22Rv1 (cell line): ENCODE results near the gene RTP2.

Experiments used
- H3K27ac ChIP-seq: fragments of 450-650 bp; 2 replicates; pipeline ENCODE4 v1.5.1; 2017
- CTCF ChIP-seq: fragments of 450-650 bp; IDR thresholded peaks from 2 replicates; pipeline ENCODE4 v1.5.1; 2017; ENCODE audit warnings: mild to moderate bottlenecking
- ZFX ChIP-seq: fragments of 450-650 bp; IDR thresholded peaks from 2 replicates; pipeline ENCODE4 v1.6.1; 2017; ENCODE audit warnings: antibody characterized with exemption, borderline replicate concordance

The RTP2 gene

GRCh38 chr3:187702507-187703033 is at the start of gene RTP2:
TSS of gene RTP2 (minus strand) at chr3:187702557. CDS start at chr3:187702128, 429 bp downstream.
- TF ChIP-seq ZFX = no peak
- TF ChIP-seq CTCF = no peak
- H3K27ac ChIP-seq = no peak within 1 kb of the TSS

GRCh38 chr3:187750513-187751123 is 48.3 kb upstream of the RTP2 start:
- peak overlapping the region; percentile 97 for H3K27ac ChIP-seq
- TF ChIP-seq CTCF = no peak
- TF ChIP-seq ZFX = no peak

- H3K27ac ChIP-seq = peak overlapping the region; percentile 97
- no peak for TF ChIP-seq CTCF
Measured at GRCh38 chr3:187750006-187750512, 47.7 kb upstream of the RTP2 start.

- peak overlapping the region; percentile 97 for H3K27ac ChIP-seq
- TF ChIP-seq CTCF (peak; percentile 95), ZFX (no peak)
Measured at GRCh38 chr3:187748050-187748481, 45.7 kb upstream of the RTP2 start.

GRCh38 chr3:187747506-187747905 is 45.1 kb upstream of the RTP2 start:
- no peak for TF ChIP-seq ZFX
- TF ChIP-seq CTCF = no peak
- H3K27ac ChIP-seq = peak overlapping the region; percentile 97

GRCh38 chr3:187746442-187747281 is 44.3 kb upstream of the RTP2 start:
- TF ChIP-seq ZFX (no peak), CTCF (no peak)

GRCh38 chr3:187746059-187746441 is 43.7 kb upstream of the RTP2 start:
- H3K27ac ChIP-seq = peak overlapping the region; percentile 97
- no peak for TF ChIP-seq CTCF
- no peak for TF ChIP-seq ZFX

More at GRCh38 chr3:187746442-187747281, 44.3 kb upstream of the RTP2 start:
- H3K27ac ChIP-seq = peak overlapping the region; percentile 97
